ENCODE results near the gene KPTN. TPM values are rescaled to one million over a fixed set of nuclear protein-coding genes. Genes with fewer than 3 reads are reported as not detected.

KPTN gene
- total RNA-seq, 2 donors from 2014 or later: 4.6 to 6.0 TPM

DNA sequence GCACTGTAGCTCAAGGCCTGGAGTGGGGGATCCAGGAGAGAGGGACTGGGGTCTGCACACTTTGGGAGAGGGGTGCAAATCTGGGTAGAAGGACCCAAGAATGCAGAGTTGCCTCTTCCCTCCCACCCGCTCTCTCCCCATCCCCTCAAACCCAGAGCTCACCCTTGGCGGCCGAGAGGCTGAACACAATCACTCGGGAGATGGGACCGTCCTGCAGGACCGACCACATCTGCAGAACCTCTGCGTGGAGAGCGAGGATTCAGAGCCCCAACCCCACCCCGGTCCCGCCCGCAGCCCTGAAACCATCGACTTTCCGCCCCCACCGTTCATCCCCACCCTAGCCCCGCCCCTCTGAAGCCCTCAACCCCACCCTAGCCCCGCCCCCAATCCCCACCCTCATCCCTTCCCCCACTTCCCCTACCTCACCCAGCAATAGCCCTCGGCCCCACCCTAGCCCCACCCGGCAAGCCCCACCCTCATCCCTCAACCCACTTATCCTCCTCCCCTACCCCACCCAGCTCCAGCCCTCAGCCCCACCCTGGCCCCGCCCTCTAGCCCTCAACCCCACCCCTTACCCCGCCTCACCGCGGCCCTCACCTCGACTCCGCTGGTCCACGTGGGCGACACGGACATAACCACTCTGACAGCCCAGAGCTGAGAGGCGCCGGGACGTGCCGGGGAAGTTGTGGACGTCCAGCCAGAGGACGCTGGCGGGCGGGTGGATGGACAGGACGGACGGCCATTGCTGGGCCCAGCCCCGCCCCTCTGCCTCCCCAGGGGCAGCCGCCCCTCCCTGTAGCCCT is 4.1 kb downstream of the KPTN start:
- ATAC-seq (peak; percentile 12), DNase-seq (no peak)
- intact Hi-C loops (cut with DNase I, micrococcal nuclease): no loop called here

DNA sequence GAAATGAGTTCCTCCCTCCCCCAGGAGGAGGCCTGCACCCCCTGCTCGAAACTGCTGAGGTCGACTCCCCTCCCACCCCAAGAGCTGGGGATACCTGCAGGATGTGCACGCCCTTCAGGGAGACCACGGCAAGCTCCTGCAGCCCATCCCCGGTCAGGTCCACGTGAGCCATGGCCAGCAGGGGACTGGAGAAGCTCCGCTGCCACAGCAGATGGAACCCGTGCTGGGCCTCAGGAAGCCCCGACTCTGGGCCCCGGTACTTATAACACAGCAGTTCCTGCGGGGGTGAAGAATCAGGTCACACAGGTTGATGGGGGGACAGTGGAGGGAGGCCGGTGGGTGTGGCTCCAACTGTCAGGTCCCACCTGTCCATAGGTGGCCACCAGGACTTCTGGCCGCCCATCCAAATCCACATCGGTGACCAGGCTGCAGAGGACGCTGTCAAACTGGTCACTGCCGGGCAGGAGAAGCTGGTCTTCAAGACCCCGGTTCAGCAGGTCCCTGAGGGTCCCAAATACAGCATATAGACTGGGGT is 7.5 kb downstream of the KPTN start:
- intact Hi-C loops (cut with DNase I, micrococcal nuclease): no loop called here
- DNase-seq (no peak), ATAC-seq (no peak)

DNA sequence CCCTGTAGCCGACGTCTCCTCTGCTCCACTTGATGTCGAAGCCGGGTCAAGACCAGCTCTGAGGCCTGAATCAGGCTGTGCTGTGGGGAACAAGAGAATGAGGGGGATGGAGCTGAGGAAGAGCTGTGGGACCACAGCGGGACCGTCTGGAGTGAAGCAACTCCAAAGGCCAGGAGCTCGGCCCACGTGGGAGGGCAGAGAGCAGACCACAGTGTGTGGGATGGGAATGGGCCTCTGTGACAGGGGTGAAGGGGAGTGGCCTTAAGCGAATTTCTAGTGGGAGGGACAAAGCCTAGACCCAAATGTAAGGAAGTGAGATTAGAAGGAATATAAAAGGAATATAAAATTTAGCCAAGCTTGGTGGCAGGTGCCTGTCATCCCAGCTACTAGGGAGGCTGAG is 8.6 kb downstream of the KPTN start:
- ATAC-seq: no peak
- intact Hi-C loops (cut with DNase I, micrococcal nuclease): no loop called here
- DNase-seq: no peak

DNA sequence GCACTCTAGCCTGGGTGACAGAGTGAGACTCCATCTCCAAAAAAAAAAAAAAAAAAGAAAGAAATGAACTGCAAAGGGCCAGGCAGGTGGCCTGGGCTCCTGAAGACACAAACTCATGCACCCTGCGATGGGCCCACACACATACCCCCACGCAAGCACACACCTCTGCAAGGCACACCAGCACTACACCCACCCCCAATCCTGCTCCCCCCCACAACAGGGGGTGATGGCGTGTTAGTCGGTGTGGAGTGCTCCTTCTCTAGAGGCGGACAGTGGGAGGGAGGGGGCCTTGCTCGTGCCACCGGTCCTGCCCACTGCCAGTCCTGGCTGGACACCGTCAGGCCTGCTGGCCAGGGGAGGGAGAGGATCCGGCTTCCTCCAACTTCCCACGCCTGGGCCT is 10.7 kb downstream of the KPTN start:
- DNase-seq (no peak), ATAC-seq (no peak)
- intact Hi-C loops (cut with DNase I, micrococcal nuclease): no loop called here

DNA sequence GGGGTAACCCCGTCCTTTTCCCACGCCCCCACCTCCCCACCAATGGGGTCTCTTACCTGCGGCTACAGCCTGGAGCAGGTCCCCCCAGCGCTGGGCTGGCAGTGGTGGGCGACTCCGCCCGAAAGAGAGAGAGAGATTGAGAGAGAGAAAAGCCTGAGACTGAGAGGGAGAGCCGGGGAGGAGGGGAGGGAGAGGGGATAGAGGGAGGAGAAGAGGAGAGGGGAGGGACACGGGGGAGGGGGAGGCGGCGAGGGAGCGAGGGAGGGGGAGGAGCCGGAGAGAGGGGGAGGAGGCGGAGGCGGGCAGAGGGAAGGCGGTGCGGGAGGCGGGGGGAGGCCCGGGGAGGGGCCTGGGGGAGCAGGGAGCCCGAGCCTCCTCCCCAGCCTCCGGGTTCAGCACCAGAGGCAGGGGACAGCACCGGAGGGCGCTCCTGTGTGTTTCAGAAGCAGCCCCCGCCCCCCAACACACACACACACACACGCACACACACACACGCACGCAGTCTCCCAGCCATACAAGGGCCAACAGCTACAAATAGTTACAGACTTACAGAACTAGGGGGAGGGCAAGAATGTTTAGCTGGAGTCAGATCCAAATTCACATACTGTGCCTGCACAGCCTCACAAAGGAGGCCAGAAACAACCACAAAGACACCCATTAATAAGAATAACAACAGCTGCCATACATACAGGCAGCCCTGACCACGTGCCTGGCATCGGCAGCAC is 12.1 kb downstream of the KPTN start, which contains the start of gene SLC8A2:
TSS of gene SLC8A2 (minus strand) at position 161 of the 725 bp plus-strand sequence. CDS start 5,490 bp downstream, outside the sequence.
- intact Hi-C loops (cut with DNase I, micrococcal nuclease): no loop called here
- DNase-seq: peak; percentile 57 to 74
- ATAC-seq: peak; percentile 75

DNA sequence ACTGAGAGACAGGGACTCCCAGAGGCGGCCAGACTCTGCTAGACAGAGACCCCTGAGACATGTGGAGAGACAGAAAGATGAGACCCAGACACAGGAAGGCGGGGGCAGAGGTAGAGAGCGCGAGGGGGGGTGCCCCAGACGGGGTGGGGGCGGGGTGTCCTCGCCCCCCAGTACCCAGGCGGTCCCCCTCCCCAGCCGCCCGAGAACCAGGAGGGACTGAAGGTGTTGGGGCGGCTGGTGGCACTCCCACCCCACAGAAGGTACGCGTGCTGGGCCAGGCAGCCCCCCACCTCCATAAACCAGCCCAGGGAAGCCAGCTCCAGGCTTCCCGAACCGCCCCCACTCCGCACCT is 12.7 kb downstream of the KPTN start:
- DNase-seq (no peak), ATAC-seq (no peak)
- intact Hi-C loops (cut with DNase I, micrococcal nuclease): no loop called here

DNA sequence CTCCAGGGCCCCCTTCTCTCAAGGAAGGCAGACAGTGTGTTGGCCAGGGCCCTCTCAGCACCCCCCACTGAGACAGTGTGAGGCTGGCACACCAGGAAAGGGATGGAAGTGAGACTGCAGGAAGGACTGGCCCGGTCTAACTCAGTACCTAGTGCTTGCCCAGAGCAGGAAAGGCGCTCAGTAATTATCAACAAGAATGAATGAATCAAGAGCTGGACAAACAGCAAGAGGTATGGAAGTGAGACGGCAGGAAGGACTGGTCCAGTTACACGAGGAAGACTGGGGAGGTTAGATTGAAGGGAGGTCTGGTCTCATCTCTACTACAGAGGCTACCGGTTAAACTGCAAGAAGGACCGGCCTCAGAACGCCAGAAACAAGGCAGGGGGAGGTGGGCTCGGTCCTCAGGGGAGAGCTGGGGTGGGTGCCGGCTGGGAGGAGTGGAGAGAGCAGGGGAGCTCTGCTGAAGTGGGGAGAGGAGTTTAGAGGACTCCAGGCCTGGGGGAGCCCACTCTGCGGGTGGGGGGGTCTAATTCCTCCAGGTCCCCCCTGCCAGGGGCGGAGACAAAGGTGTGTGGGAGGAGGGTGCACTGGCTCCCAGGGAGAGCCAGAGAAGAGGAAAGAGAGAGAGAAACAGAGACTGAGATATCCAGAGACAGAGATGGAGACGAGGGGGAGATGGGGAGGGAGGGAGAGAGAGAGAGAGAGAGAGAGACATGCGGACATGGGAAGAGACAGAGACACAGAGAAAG is 13.4 kb downstream of the KPTN start:
- DNase-seq: no peak
- intact Hi-C loops (cut with DNase I, micrococcal nuclease): no loop called here
- no peak for ATAC-seq

DNA sequence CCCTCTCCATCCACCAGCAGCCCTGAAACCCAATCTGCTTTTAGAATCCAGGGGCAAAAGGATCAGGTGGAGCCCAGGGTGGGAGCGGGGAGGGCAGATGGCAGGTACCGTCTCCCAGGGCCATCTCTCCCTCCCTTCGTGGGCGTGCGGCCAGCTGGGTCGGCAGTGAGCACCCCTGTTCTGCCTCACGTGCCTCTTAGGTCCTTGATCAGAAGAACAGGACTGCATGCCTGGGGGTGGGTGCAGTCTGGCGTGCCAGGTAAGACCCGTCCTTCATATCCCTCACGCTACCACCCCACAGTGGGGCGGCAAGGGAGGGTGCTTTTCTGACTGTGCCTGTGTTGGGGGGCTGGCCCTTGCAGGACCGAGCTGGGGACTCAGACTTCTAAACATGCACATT is 14.3 kb downstream of the KPTN start:
- DNase-seq (no peak), ATAC-seq (no peak)
- intact Hi-C loops (cut with DNase I, micrococcal nuclease): no loop called here

DNA sequence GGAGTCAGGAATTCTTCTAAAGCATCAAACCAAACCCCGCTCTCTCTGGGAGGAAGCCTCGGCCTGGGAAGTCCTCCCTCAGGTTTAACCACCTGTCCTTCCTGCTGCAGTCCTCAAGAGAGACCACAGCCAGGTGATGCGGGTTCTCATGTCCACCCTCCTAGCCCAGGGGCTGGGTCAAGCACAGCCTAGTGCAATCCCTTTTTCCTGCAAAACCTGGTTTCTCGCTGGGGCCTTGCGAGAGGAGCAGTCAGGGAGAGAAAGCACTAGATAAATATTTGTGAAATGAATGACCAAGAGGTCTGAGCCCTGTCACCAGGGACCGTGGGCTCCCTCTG is 14.7 kb downstream of the KPTN start:
- intact Hi-C loops (cut with DNase I, micrococcal nuclease): no loop called here
- ATAC-seq (no peak), DNase-seq (no peak)

DNA sequence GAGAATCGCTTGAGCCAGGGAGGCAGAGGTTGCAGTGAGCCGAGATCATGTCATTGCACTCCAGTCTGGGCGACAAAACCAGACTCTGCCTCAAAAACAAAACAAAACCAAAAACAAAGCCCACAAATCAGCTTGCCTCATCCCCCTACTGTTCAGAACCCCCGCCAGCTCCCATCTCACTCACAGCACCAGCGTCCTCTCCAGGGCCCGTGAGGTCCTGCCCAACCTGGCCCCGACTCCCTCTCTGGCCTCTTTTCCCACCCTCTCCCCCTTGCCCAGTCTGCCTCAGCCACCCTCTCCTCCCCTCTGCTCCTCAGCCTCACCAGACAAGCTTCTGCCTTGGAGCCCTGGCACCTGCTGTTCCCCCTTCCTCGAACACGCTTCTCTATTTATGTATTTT is 16.1 kb downstream of the KPTN start:
- DNase-seq (no peak), ATAC-seq (no peak)
- intact Hi-C loops (cut with DNase I, micrococcal nuclease): no loop called here

DNA sequence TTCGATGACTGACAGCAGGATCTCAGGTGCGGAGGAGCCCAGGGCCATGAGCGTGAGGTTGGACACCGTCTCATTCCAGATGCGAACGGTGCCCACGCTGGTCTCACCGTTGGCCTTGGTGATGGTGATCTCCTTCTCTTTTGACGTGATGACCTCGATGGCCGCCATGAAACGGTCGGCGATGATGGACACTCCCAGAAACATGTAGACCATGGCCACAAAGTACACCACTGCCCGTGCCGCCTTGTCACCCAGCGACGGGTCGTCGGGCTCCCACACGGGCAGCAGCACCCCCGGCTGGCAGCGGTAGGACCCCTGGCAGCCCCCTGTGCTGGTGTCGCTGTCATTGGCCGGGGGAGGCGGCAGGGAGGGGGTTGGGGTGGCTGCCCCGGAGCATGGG is 18.1 kb downstream of the KPTN start:
- intact Hi-C loops (cut with DNase I, micrococcal nuclease): no loop called here
- DNase-seq (no peak), ATAC-seq (no peak)

DNA sequence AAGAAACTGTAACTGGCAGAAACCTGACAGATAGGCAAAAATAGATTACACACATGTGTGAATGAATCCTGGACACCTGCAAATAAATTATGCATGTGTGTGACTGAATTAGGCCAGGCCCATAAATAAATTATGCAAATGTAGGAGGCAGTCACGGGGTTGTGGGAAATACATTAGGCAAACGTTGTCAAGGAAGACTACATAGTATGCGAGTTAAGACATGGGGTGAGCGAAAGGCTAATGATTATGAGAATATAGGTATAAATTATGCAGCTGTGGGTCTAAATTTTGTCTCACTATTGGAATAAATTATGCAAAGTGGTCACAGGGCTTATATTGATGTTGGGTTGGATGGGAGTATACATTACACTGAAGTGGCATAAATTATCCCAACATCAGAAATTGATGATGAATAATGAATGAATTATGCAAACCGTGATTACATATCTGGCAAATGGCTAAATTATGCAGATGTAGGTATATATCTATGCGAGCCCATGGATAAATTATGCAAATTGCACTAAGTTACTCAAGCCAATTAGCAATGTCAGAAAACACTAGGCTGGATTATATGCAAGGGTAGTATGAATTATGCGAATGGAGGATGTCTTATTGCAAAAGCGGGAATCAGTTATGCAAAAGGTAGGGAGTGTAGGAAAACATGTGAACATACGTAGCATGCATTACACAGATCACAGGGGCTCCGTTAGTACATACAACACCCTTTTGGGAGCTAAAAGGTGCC is 19.2 kb downstream of the KPTN start:
- intact Hi-C loops (cut with DNase I, micrococcal nuclease): no loop called here
- ATAC-seq (no peak), DNase-seq (no peak)

DNA sequence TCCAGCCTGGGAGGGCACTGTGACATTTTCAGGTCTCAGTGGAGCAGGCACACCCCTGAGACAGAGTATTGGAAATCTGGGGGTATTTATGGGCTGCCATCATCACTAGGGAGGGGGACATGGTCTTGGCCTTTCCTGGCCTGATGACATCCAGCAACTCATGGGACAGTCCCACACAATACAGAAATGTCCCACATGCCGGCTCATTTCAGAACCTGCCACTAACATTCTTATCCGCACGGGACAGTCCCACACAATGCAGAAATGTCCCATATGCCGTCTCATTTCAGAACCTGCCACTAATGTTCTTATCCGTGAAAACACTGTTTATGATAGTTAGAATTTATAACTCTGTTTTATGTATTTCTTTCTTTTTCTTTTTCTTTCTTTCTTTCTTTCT is 22.1 kb downstream of the KPTN start:
- intact Hi-C loops (cut with DNase I, micrococcal nuclease): no loop called here
- ATAC-seq: no peak
- no peak for DNase-seq

DNA sequence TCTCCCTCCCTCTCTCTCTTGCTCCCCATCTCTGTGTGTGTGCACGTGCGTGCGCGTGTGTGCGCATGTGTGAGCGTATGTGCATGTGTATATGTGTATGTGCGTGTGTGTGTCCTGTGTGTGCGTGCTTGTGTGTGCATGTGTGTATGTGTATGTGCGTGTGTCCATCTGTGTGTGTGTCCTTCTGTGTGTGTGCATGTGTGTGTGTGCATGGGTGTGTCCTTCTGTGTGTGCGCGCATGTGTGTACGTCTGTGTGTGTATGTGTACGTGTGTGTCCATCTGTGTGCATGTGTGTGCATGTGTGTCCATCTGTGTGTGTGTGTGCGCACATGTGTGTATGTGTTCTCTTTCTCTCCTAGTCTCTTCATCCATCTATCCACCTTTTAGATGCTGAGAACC is 24.5 kb downstream of the KPTN start:
- DNase-seq (no peak), ATAC-seq (no peak)
- intact Hi-C loops (cut with DNase I, micrococcal nuclease): no loop called here

DNA sequence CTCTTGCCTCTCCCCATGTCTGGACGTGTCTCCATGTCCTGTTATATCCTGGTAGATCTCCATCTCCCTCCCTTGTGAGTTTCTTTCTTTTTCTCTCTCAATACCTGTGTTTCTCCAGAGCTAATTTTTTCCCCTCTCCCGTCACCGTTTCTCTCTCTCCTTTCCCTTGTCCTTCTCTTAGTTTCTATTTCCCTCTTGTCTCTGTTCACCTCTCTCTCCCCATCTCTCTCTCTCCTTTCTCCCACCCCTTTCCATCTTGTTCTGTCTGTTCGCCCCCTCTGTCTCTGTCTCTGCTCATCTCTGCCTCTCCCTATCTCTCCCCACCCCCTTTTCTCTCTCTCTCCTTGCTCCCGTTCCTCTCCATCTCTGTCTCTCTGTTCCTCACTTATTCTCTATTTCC is 25.3 kb downstream of the KPTN start:
- DNase-seq (no peak), ATAC-seq (no peak)
- intact Hi-C loops (cut with DNase I, micrococcal nuclease): no loop called here

DNA sequence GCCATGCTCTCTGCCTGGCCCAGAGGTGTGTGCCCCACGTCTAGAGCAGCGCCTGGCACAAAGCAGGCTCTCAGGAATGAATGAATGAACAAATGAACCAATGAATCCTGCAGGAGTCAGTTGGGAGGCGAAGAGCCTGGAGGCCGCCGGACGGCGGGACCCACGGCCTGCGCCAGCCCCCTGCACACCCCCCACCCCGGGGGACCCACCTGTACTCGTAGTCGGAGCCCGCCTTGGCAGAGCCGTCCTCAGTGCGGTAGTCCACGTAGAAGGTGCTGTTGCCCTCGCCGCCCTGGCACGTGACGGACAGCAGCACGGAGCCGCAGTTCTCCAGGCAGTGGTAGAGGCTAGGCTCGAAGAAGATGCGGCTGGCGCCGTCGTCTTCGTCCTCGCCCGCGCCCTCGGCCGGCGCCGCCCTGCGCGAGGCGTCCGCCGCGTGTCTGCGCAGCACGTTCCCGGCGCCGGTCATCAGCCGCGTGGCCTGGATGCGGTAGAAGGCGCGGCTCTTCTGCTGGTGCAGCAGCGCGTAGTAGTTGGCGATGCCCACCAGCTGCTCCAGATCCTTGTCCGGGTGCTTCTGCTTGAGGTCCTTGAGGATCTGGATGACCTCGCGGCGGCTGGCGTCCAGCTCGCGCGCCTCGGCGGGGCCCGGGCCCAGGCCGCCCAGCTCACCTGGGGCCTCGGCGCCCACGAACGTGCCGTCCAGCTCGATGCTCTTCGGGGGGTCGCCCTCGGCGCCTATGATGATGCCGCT is 27.1 kb downstream of the KPTN start:
- ATAC-seq: peak; percentile 27
- intact Hi-C loops (cut with DNase I, micrococcal nuclease): no loop called here
- DNase-seq: no peak

DNA sequence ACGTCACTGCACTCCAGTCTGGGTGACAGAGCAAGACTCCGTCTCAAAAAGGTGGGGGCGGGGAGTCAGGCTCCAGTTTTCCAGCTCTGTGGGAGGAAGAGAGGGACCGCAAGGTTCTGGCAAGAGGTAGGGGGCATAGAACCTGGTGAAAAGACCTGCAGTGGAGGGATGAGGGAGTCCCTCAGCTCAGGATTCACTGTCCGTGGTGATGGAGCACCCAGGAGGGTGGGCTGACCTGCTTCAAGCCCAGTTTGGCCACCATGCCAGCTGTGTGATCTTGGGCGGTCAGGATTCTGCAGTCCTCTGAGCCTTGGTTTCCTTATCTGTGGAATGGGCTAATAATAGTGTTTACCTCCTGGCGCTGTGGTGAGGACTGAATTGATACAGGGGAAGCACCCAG is 33.5 kb downstream of the KPTN start:
- no peak for DNase-seq
- no peak for ATAC-seq
- intact Hi-C loops (cut with DNase I, micrococcal nuclease): no loop called here

DNA sequence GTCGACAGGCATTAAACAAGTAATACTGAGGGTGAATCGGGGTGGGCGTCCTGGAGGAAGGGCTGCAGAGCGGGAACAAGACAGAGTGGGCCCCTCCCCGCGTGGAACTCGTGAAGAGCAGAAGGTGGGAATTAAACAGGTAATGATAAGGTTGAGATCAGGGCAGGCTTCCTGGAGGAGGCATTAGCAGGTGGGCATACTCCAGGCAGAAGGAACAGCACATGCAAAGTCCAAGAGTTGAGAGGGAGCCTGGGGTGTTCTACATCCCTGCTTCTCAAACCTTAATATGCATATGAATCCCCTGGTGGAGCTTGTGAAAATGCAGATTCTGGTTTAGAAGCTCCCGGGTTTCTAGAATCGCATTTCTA is 35.7 kb downstream of the KPTN start:
- intact Hi-C loops (cut with DNase I, micrococcal nuclease): no loop called here
- no peak for DNase-seq
- ATAC-seq: no peak
